ENCODE results near the gene ACSM6.

Gene ACSM6

DNA sequence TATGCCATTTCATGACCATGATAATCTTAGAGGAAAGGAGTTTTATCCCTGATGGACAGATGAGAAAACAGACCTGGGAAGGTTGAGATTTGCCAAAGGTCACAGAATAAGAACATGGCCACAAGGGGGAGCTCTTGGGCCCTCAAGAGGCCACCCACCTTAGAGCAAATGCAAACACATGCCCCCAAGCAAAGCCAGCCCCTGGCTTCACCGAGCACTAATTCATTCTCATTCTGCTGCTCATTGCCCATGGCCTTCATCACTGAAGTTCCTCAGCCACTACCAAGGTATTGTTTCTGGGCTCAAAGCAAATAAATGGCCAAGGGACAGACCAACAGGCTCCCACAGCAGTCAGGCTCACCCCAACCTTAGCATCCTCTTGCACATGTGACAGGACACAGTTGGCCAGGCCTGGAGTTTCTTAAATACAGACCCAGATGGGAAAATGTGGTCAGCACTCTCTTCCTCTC, 52.6 kb downstream of the ACSM6 start:
- no peak for DNase-seq (ENCODE audit: low read depth)

DNA sequence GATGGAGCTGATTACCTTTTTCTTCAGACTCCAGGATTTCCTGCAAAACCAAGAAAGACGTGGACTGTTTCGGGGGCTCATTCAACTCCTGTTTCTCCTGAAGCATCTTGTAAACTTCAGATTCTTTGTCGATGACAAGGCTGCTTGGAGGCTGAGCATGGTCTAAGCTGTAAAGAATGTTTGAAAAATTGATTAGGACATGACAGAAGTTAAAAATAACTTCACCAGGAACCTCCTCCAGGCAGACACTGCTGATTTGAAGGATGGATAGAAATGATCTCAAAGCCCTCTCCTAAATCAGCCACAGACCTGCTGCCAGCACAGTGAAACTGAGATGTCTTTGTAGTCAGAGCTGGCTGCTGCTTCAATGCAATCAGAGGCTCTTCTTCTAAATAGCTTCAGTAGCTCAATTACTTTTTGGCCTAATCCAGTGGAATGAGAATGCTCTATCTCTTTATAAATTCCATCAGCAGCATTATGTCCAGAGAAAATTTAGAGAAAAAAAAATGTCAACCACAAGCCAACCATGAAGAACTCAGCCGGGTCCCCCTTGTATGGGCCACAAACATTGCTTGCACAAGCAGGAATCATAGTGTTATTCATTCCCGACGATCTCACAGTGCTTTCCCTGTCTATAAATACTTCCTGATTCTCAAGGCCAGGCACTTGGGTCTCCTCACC, 53.3 kb downstream of the ACSM6 start:
- DNase-seq (ENCODE audit: low read depth), result no peak

DNA sequence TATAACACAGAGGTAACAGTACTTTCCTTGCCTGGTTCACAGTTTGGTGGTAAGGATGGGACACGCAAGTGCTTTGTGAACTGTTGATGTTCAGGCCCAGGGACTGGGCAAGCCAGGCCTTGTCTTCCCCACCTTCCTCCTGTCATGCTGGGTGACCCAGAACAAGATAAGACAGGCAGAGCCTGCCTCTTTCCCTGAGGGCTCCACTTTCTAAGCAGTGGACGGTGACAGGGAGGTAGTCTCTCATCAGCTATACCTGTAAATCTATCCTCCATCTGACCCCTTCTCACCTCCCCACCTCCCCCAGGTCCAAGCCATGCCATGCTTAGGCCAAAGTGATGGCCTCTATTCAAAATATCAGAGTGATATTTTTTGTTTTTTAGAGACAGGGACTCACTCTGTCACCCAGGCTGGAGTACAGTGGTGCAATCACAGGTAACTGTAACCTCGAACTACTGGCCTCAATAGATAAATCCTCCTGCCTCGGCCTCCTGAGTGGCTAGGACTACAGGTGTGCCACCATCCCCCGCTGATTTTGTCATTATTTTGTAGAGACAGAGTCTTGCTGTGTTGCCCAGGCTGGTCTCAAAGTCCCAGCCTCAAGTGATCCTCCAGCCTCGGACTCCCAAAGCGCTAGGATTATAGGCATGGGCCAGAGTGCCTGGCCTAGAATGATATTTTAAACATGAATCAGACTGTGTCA, 54.0 kb downstream of the ACSM6 start:
- DNase-seq (ENCODE audit: low read depth), result no peak

DNA sequence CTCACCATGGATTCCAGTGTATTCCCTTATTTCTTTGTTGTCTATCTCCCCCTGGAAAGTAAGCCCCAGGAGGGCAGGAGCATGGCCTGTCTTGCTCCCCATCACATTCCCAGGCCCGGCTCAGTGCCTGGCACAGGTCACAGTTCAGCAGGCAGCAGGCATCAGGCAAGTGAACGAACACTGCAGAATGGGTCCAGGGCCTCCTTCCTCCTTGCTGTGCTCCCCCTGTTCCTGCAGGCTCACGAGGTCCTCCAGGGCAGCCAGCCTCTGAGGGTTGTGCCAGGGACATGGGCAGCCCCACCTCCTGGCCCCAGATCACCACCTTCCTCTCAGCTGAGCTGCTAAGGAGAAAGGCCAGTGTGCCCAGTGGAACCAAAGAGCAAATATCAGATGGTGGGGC, 55.0 kb downstream of the ACSM6 start:
- no peak for DNase-seq (ENCODE audit: low read depth)

DNA sequence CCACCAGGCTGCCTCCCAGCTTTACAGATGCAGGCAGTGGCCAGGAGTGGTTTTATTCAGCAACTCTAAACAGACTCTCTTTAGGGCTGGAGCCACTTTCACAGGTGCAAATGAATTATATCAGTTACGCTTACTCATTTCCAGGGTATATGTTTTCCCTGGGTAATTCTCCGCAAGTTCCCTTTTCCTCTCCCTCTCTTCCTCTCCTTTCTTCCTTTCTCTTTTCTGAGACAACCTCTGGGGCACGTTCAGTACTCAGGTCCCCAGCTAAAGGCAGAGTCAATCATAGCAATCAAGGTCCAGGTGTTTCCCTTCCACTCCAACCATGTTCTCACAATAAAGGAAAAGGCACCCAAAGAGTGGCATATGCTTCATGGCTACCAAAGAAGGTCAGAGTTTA, 55.4 kb downstream of the ACSM6 start:
- no peak for DNase-seq (ENCODE audit: low read depth)

DNA sequence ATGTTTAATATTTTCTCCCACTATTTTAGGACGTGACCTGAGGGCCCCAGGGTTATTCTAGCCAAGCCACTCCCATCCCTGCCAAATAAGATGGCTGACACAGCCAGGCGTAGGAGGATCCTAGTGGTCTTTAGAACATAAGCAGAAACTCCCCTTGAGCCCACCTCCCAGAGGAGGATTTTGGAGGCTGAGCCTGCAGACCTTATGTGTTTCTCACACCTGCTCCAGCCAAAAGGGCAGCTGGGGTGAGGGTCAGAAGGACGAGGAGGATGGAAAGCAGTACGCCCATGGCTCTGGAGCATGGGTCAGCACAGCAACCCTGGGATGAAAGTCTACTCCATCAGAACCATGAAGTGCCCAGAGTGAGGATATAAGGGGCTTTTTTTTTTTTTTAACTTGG, 56.8 kb downstream of the ACSM6 start:
- no peak for DNase-seq (ENCODE audit: low read depth)

DNA sequence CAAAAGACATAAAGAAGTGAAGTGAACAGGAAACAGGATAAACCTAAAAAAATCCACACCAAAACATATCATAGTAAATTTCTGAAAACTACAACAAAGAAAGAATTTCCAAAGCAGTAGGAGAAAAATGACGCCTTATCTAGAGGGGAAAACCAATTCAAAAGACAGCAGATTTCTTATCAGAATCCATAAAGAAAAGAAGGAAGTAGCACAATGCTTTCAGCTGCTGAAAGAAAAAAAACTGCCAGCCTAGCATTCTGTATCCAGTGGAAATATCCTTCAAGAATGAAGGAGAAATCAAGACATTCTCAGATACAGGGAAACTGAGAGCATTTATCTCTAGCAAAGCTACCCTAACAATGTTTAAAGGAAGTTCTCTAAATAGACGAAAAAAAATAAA, 59.0 kb downstream of the ACSM6 start:
- DNase-seq (ENCODE audit: low read depth), result no peak

DNA sequence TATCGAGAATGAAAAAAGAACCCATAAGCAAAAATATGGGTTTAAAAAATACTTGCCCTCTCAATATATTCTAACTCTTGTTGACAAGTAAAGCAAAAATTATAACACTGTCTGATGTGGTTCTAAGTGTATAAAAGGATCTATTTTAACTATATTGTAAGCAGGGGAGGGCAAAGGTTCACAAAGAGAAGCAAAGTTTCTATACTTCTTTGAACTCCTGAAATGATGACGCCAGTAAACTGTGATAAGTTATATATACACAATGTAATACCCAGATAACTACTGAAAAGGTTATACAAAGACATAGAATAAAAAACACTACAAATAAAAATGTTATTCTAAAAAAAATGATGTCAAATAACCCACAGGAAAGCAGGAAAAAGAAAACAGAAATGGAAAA, 59.6 kb downstream of the ACSM6 start:
- no peak for DNase-seq (ENCODE audit: low read depth)

DNA sequence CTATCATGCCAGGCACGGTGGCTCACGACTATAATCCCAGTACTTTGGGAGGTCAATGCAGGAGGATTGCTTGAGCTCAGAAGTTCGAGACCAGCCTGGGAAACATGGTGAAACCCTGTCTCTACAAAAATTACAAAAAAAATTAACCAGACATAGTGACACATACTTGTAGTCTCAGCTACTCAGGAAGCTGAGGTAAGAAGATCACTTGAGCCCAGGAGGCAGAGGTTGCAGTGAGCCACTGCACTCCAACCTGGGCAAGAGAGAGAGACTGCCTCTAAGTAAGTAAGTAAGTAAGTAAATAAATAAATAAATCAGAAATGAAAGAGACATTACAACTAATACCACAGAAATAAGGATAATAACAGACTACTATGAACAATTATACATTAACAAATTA, 60.6 kb downstream of the ACSM6 start:
- DNase-seq (ENCODE audit: low read depth), result no peak

DNA sequence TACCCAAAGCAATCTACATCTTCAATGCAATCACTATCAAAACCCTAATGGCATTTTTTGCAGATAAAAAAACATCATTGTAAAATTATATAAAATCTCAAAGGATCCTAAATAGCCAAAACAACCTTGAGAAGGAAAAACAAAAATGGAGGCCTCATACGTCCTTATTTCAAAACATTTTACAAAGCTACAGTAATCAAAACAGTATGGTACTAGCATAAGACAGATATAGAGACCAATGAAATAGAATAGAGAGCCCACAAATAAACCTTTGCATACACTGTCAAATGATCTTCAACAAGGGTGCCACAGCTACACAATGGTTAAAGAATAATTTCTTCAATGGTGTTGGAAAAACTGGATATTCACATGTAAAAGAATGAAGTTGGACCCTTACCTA, 62.2 kb downstream of the ACSM6 start:
- no peak for DNase-seq (ENCODE audit: low read depth)

DNA sequence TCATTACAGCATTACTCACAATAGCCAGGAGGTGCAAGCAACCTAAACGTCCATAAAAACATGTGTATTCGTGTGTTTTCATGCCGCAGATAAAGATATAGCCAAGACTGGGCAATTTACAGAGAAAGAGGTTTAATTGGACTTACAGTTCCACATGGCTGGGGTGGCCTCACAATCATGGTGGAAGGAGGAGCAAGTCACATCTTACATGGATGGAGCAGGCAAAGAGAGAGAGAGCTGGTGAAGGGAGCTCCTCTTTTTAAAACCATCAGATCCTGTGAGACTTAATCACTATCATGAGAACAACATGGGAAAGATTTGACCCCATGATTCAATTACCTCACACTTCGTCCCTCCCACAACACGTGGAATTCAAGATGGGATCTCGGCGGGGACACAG, 63.8 kb downstream of the ACSM6 start:
- no peak for DNase-seq (ENCODE audit: low read depth)

DNA sequence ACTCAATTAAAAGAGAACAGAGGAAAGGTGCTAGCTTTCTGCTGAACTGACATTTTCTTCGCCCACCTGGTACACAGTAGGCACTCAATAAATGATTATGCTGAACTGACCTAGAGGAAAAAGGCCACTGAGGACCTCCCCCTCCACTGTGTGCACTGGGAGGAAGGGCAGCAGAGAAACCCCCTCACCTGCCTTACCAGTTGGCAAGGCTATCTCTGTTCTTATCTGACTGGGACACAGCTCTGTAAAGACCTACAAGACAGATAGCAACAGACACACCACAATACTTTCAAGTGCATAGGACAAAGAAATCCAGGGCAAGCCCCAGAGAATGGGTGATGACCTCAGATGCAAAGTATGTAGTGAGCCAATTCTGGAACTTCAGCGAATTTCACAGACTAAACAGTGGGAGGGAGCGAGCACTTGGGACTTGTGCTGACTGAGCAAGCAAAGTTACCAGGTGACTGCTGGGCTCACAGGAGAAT, 66.4 kb downstream of the ACSM6 start:
- DNase-seq (ENCODE audit: low read depth), result peak; percentile 65

DNA sequence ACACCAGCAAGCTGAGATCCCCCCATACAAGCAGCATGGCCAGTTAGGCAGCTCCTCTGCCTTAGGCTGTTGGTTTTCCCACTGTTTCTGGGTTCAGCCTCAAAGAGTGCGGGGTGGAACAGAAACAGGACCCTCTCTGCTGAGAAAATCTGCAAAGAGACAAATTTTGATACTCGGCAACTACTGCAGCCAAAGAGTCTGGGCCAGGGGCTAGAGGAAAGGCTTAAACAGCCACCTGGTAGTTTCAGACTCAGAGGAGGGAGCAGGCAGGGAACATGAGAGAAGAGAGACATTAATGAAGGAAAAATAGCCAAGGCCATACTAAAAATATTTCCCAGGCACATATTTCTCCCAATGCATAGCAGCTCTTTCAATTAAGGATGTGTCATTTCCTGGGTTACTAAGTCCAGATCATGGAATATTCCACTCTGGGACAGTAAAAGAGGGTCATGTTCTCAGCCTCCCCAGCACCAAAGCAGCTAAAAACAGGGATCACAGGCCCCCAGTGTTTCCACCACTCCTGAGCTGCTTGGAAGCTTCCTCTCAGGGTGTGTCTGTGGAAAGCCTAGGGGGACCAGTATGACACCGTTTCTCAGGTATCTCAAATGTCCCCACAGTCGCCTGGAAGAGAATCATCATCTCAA, 67.0 kb downstream of the ACSM6 start:
- no peak for DNase-seq (ENCODE audit: low read depth)

DNA sequence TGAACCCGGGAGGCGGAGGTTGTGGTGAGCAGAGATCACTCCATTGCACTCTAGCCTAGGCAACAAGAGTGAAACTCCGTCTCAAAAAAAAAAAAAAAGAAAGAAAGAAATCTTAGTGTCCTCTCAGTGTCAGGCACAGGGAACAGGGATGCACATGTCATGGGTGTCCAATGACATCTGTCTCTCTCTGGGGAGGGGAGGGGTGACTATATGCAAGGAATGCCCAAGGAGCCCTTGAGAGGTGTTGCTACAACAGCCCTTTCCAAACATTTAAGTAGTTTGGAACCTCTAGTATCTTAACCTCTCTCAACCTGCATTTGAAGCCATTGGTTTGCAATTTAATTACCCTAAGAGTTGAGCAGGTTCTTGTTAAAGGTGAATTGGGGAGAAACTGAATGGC, 67.9 kb downstream of the ACSM6 start:
- DNase-seq (ENCODE audit: low read depth), result no peak

DNA sequence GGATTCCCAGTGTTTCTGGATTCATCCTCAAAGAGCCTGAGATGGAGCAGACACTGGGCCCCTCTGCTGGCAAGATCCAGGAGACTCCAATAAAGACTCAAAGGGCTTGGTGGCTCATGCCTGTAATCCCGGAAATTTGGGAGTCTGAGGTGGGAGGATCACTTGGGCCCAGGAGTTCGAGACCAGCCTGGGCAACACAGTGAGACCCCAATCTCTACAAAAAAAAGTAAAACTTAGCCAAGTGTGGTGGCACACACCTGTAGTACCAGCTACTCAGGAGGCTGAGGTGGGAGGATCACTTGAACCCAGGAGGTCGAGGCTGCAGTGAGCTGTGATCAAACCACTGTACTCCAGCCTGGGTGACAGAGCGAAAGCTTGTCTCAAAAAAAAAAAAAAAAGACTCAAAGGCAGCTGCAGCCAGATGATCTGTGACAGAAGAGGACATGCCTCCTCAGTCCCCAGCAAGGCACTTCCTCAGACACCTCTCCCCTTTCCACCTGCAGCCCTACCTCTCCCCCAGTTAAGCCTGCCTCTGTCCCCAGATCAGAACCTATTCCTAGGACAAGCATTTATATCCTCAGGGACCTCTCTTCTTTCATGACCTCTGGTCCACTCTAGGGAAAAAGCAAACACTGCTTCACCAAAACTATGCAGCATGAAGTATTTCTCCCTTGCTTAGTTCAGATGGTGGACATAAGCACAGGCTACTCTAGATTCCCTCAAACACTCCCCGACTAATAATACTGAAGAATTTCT, 68.9 kb downstream of the ACSM6 start:
- no peak for DNase-seq (ENCODE audit: low read depth)

DNA sequence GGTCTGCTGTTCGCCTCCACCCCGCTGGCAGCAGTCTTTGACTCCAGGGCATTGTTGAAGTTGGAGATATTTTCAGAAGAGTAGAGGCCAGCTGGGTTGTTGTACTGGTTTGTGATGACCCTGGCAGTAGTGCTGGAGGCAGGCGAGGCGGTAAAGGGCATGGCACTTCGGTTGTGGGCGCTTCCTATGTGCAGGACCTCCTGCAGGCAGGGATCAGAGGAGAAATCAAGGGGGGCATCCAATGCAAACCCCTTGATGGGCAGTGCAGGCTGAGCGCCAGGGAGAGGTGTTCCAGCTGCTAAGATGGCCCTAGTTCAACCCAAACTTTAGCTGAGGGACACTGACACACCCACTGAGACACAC, 69.8 kb downstream of the ACSM6 start:
- no peak for DNase-seq (ENCODE audit: low read depth)

DNA sequence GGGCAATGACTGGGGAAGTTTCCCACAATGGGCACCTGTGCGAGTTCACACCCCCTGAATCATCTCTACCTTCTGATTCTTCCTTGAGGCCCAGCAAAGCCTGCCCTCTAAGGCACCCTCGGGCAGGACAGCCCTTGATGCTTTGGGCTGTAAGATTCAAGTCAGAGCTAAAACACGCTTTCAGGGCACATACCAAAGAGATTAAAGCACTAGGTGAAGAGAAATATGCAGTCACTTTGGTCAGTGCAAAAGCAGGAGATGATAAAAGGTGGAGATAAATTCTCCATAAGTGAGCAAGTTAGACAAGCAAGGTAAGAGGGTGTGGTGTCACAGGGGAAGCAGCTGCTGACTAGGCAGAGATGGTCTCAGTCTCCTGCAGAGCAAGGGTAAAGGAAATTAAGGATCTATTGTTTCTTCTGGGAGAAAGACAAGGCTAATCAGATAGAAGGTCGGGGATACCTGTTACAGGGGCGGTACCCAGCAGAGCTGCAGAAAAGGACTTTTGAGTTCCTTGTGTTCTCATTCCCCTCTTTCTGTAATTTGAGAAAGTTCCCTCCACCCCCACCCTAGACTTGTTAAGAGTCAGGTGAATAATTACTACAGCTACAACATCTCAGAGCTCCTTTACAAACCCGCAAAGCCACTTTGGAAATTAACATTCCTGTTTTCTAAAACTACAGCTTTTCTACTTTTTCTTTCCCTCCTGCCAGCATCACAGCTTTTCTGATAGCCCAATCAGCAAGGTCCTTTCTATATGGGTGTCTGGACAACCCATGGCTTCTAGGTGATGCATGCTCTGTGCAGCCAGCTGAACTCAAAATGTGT, 70.4 kb downstream of the ACSM6 start:
- DNase-seq (ENCODE audit: low read depth), result no peak

DNA sequence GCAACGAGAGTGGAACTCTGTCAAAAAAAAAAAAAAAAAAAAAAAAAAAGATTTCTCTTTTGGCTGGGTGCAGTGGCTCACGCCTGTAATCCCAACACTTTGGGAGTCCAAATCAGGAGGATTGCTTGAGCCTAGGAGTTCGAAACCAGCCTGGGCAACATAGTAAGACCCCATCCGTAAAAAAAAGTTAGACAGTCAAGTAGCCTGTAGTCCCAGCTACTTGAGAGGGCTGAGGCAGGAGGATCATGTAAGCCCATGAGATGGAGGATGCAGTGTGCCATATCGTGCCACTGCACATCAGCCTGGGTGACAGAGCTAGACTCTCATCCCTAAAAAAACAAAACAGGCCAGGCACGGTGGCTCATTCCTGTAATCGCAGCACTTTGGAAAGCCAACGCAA, 71.5 kb downstream of the ACSM6 start:
- DNase-seq (ENCODE audit: low read depth), result no peak

DNA sequence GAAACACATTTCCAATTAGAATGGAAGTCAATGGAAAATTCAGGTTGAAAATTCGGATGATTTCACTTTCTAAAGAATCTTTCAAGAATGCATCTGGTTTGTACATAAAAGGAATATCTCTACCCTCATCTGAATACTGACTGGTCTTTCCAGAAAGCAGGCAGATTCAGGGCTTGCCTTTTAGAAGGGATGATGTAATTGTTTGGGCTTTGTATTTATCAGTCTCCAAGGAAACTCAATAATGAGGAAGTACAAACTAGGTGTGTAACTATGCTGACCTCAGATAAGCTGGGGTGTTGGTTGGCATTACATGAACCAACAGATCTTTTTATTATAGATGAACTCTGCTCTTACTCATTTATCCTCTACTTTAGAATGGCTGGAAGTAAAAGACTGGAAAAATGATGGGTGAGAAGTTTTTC, 72.6 kb downstream of the ACSM6 start:
- no peak for DNase-seq (ENCODE audit: low read depth)

DNA sequence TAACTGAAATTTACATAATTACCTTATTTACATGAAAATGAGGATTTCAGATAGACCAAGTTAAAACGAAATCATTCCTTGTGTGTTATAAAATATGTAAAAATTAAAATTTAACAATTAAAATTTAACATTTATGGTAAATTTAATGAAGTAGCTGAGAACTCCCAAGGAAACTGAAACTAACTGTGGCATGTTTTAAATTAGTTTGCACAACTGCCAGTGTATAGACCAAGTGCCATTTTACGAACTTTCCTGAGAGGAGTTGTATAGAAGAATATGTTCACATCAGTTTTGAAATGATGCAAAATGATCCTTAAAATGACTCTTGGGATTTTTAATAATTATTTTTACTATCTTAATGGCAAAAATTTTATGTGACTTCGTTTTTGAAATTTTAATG, 73.2 kb downstream of the ACSM6 start:
- DNase-seq (ENCODE audit: low read depth), result no peak

DNA sequence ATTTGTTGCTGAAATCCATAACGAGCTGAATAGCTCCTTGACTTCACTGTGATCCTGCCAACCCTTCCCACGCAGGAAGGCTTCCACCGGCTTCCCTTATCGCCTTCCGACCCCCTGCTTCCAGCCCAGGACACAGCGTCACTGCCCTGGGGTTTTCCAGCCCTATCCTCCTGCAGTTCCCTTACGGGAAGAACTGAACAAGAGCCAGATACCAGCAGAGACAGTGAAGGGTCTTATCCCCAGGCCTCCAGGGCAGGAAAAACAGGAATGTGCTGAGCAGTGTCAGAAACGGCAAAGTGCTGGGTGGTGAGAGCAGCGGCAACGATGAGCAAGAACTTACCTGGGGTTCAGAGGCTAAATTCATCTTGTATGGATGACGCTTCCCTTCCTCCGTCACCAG, 74.4 kb downstream of the ACSM6 start:
- DNase-seq (ENCODE audit: low read depth), result no peak
